ENCODE data around the gene DNMT1.

DNMT1 gene

GRCh38 chr19:10158071-10158470 lies 36.7 kb downstream of the DNMT1 start:
- no peak for TF ChIP-seq CTCF (IDR thresholded peaks at IDR 0.05; ENCODE audit: extremely low read depth, insufficient read depth, missing control alignments)
- in situ Hi-C loops (cut with MboI; ENCODE audit: low pct_unique_long_range_greater_than_20kb, low sequenced_read_pairs, unreplicated experiment) = no loop called here
- no peak for DNase-seq (ENCODE audit: low spot score)

- no peak for DNase-seq (ENCODE audit: low spot score)
- TF ChIP-seq CTCF (IDR thresholded peaks at IDR 0.05; ENCODE audit: extremely low read depth, insufficient read depth, missing control alignments) = no peak
- in situ Hi-C loops (cut with MboI; ENCODE audit: low pct_unique_long_range_greater_than_20kb, low sequenced_read_pairs, unreplicated experiment) = no loop called here
Observed at GRCh38 chr19:10155839-10156238, 38.9 kb downstream of the DNMT1 start.

GRCh38 chr19:10152100-10152499 lies 42.7 kb downstream of the DNMT1 start:
- DNase-seq (ENCODE audit: low spot score) = no peak
- no peak for TF ChIP-seq CTCF (IDR thresholded peaks at IDR 0.05; ENCODE audit: extremely low read depth, insufficient read depth, missing control alignments)
- in situ Hi-C loops (cut with MboI; ENCODE audit: low pct_unique_long_range_greater_than_20kb, low sequenced_read_pairs, unreplicated experiment) = no loop called here

- no peak for DNase-seq (ENCODE audit: low spot score)
- TF ChIP-seq CTCF (IDR thresholded peaks at IDR 0.05; ENCODE audit: extremely low read depth, insufficient read depth, missing control alignments) = no peak
- in situ Hi-C loops (cut with MboI; ENCODE audit: low pct_unique_long_range_greater_than_20kb, low sequenced_read_pairs, unreplicated experiment) = no loop called here
Observed at GRCh38 chr19:10151521-10151920, 43.2 kb downstream of the DNMT1 start.

GRCh38 chr19:10149427-10149826 lies 45.3 kb downstream of the DNMT1 start:
- no peak for TF ChIP-seq CTCF (IDR thresholded peaks at IDR 0.05; ENCODE audit: extremely low read depth, insufficient read depth, missing control alignments)
- DNase-seq (ENCODE audit: low spot score) = no peak
- in situ Hi-C loops (cut with MboI; ENCODE audit: low pct_unique_long_range_greater_than_20kb, low sequenced_read_pairs, unreplicated experiment) = no loop called here

GRCh38 chr19:10146142-10146541 lies 48.6 kb downstream of the DNMT1 start:
- in situ Hi-C loops (cut with MboI; ENCODE audit: low pct_unique_long_range_greater_than_20kb, low sequenced_read_pairs, unreplicated experiment) = no loop called here
- TF ChIP-seq CTCF (IDR thresholded peaks at IDR 0.05; ENCODE audit: extremely low read depth, insufficient read depth, missing control alignments) = no peak
- no peak for DNase-seq (ENCODE audit: low spot score)

GRCh38 chr19:10145031-10145430 lies 49.7 kb downstream of the DNMT1 start:
- no peak for DNase-seq (ENCODE audit: low spot score)
- TF ChIP-seq CTCF (IDR thresholded peaks at IDR 0.05; ENCODE audit: extremely low read depth, insufficient read depth, missing control alignments) = no peak
- in situ Hi-C loops (cut with MboI; ENCODE audit: low pct_unique_long_range_greater_than_20kb, low sequenced_read_pairs, unreplicated experiment) = no loop called here

Measured in GM13977 (cell line).